Stomach (tissue), 4 donors: ENCODE measurements around the gene CHRNA10.

ENCODE experiments used
- EP300 ChIP-seq: sonication (generic); formaldehyde crosslinking; IDR thresholded peaks from one replicate; pipeline ENCODE4 v1.6.1; 2017; ENCODE audit warnings: antibody characterized with exemption
- POLR2A ChIP-seq, 4 donors: fragments of 450-650 bp; IDR thresholded peaks; one replicate each; pipeline ENCODE4 v1.6.1; 2016; ENCODE audit warnings: antibody characterized with exemption in 4 of 4, control low read depth in 2 of 4, mild to moderate bottlenecking in 1 of 4, moderate library complexity in 1 of 4
- POLR2AphosphoS5 ChIP-seq, 3 donors: sonication (generic); formaldehyde crosslinking; IDR thresholded peaks; one replicate each; pipeline ENCODE4 v1.6.1; 2016; ENCODE audit warnings: antibody characterized with exemption in 3 of 3
- TF ChIP-seq, protein P1 (sequence below), 7 experiments: fragments of 450-650 bp in 4 of 7; fragments of 200-600 bp in 3 of 7; sonication (generic) in 3 of 7; IDR thresholded peaks; one replicate each; pipeline ENCODE4 v1.5.1; 2016 to 2019; ENCODE audit warnings: antibody characterized with exemption in 7 of 7, control low read depth in 2 of 7, mild to moderate bottlenecking in 1 of 7

DNA sequence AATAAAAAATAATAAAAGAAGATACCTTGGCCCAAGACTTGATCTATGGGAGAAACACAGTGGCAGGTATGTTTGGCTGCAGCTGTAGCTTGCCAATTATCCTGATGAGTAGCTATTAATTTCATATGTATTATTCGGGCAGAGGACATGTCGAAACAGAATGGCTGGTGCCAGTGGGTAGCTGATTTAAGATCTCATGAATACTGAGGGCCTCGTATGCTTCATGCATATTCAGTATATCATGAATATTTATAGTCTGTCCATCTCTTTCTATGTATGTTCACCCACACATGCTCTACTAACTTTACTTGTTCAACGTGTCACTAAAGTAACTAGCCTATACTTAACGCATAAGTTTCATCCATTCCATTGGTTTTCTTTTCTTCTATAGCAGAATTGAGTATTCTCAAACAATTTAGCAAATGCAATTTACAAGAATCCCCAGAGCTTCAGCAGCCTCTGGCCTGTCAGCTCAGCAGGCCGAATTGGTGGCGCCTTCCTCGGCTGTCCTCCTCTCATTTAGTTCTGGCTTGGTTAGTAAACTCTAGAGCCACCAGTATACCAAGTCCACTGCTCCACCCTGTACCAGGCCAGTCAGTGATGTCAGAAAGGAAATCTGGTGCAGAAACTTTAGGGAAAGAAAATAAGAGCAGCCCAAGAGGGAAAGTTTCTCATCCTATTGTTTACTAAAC lies 47.3 kb downstream of the CHRNA10 start:
- TF ChIP-seq, protein P1, sequence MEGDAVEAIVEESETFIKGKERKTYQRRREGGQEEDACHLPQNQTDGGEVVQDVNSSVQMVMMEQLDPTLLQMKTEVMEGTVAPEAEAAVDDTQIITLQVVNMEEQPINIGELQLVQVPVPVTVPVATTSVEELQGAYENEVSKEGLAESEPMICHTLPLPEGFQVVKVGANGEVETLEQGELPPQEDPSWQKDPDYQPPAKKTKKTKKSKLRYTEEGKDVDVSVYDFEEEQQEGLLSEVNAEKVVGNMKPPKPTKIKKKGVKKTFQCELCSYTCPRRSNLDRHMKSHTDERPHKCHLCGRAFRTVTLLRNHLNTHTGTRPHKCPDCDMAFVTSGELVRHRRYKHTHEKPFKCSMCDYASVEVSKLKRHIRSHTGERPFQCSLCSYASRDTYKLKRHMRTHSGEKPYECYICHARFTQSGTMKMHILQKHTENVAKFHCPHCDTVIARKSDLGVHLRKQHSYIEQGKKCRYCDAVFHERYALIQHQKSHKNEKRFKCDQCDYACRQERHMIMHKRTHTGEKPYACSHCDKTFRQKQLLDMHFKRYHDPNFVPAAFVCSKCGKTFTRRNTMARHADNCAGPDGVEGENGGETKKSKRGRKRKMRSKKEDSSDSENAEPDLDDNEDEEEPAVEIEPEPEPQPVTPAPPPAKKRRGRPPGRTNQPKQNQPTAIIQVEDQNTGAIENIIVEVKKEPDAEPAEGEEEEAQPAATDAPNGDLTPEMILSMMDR (IDR thresholded peaks at IDR 0.05): no peak
- TF ChIP-seq POLR2A (IDR thresholded peaks at IDR 0.05) (no peak), POLR2AphosphoS5 (IDR thresholded peaks at IDR 0.05) (no peak), EP300 (no peak)
